CD4-positive, alpha-beta T cell (primary cell): ENCODE results near the gene CPM. TPM values are rescaled to one million over a fixed set of nuclear protein-coding genes. Genes with fewer than 3 reads are reported as not detected.

Experiments used
- ATAC-seq: fragments of 200-7000 bp; cut with Tn5 transposase; one replicate; pipeline ENCODE4 v1.10.0; 2022; ENCODE audit warnings: mild to moderate bottlenecking; ENCODE audit not compliant: poor library complexity
- CTCF ChIA-PET: fragments of 350-600 bp; sonication (Branson Sonifier 250); formaldehyde crosslinking; loops from one replicate; lab custom pipeline; 2021; ENCODE audit warnings: antibody characterized with exemption, inconsistent platforms; lab: Charles Lee
- POLR2A ChIA-PET: fragments of 350-600 bp; sonication (Branson Sonifier 250); formaldehyde crosslinking; loops from one replicate; lab custom pipeline; 2021; ENCODE audit warnings: antibody characterized with exemption, inconsistent platforms; lab: Charles Lee
- DNase-seq, 14 experiments: peaks; one replicate each; pipeline ENCODE4 v3.0.0-alpha.2; 2013 to 2020; ENCODE audit warnings: mixed read lengths in 2 of 14
- H3K27ac ChIP-seq, 2 donors: one replicate each; pipeline versions ENCODE4 v1.5.1 to v1.7.0; 2013; ENCODE audit warnings: low read length in 2 of 2, low read depth in 1 of 2, mild to moderate bottlenecking in 1 of 2
- H3K27me3 ChIP-seq, 2 experiments: 1 replicate in 1 of 2; 2 replicates in 1 of 2; pipeline versions ENCODE4 v1.6.1 to v1.7.0; 2013; ENCODE audit warnings: low read length in 2 of 2, control low read depth in 1 of 2, mild to moderate bottlenecking in 1 of 2, moderate library complexity in 1 of 2; ENCODE audit not compliant: insufficient read depth in 2 of 2, control insufficient read depth in 1 of 2
- H3K36me3 ChIP-seq: one replicate; pipeline ENCODE4 v1.6.1; 2013; ENCODE audit warnings: low read length, control low read depth; ENCODE audit not compliant: insufficient read depth
- H3K4me1 ChIP-seq: one replicate; pipeline ENCODE4 v1.6.1; 2013; ENCODE audit warnings: low read length, control low read depth; ENCODE audit not compliant: insufficient read depth
- H3K4me3 ChIP-seq: one replicate; pipeline ENCODE4 v1.5.1; 2013; ENCODE audit warnings: mild to moderate bottlenecking, low read length, moderate library complexity
- H3K9me3 ChIP-seq, 2 experiments: 1 replicate in 1 of 2; 2 replicates in 1 of 2; pipeline versions ENCODE4 v1.6.1 to v1.7.0; 2013; ENCODE audit warnings: low read length in 2 of 2, mild to moderate bottlenecking in 2 of 2, control low read depth in 1 of 2, moderate library complexity in 1 of 2; ENCODE audit not compliant: control insufficient read depth in 1 of 2, insufficient read depth in 1 of 2
- H3K27ac Mint-ChIP-seq: one replicate; pipeline ENCODE4 v1.8.0; 2020; ENCODE audit warnings: mixed read lengths
- H3K27me3 Mint-ChIP-seq: one replicate; pipeline ENCODE4 v1.8.0; 2021; ENCODE audit warnings: mixed read lengths
- H3K36me3 Mint-ChIP-seq: one replicate; pipeline ENCODE4 v1.8.0; 2021; ENCODE audit warnings: low read depth, mixed read lengths
- H3K4me1 Mint-ChIP-seq: one replicate; pipeline ENCODE4 v1.8.0; 2021; ENCODE audit warnings: low read depth, mixed read lengths
- H3K4me3 Mint-ChIP-seq: one replicate; pipeline ENCODE4 v1.8.0; 2020; ENCODE audit warnings: mild to moderate bottlenecking, mixed read lengths
- H3K9me3 Mint-ChIP-seq: one replicate; pipeline ENCODE4 v1.8.0; 2020; ENCODE audit warnings: mixed read lengths
- CTCF ChIP-seq: fragments of 200-600 bp; IDR thresholded peaks from one replicate; pipeline ENCODE4 v1.8.0; 2022; ENCODE audit warnings: antibody characterized with exemption, mild to moderate bottlenecking
- intact Hi-C, 2 experiments: fragments of 100-400 bp; cut with DNase I in 1 of 2; cut with micrococcal nuclease in 1 of 2; formaldehyde crosslinking; loops; one replicate each; pipeline versions ENCODE4 v1.15.1 to v1.9.0; 2023 to 2025; cut with DNase I, micrococcal nuclease
- total RNA-seq, 174 experiments: library from RNA in 2 of 174; stranded (reverse) in 2 of 174; gene quantifications; one replicate each; pipeline ENCODE4 v1.2.3 and lab custom pipeline; 2021 to 2026

Gene CPM
- total RNA-seq, 2 experiments from 2014 or later = 1.9 to 2.2 TPM

GRCh38 chr12:68901145-68901544 lies 31.8 kb downstream of the CPM start:
- Histone ChIP-seq H3K27me3 (no peaks in the 10 kb centered on the region), H3K36me3 (no peaks in the 10 kb centered on the region), H3K4me3 (no peak overlapping the region), H3K4me1 (no peaks in the 10 kb centered on the region), H3K27ac (no peak overlapping the region), H3K9me3 (no peaks in the 10 kb centered on the region)
- intact Hi-C loops = no loop called here
- Mint-ChIP-seq H3K9me3 (no peaks in the 10 kb centered on the region), H3K4me3 (no peak overlapping the region), H3K36me3 (no peaks in the 10 kb centered on the region), H3K27ac (no peak overlapping the region), H3K4me1 (no peaks in the 10 kb centered on the region), H3K27me3 (no peaks in the 10 kb centered on the region)
- DNase-seq (no peak), ATAC-seq (no peak)
- TF ChIP-seq CTCF = no peak
- CTCF ChIA-PET = no interaction called here
- POLR2A ChIA-PET = no interaction called here

- H3K27ac ChIP-seq = no peak overlapping the region
- Mint-ChIP-seq H3K4me3 (no peak overlapping the region), H3K9me3 (no peaks in the 10 kb centered on the region), H3K27ac (no peak overlapping the region), H3K4me1 (no peaks in the 10 kb centered on the region), H3K27me3 (no peaks in the 10 kb centered on the region), H3K36me3 (no peaks in the 10 kb centered on the region)
- no peak for TF ChIP-seq CTCF
- no peak for DNase-seq
- ChIA-PET POLR2A (no interaction called here), CTCF (no interaction called here)
- no peaks in the 10 kb centered on the region for H3K27me3 ChIP-seq
- no peak overlapping the region for H3K4me3 ChIP-seq
- H3K36me3 ChIP-seq = no peaks in the 10 kb centered on the region
- H3K4me1 ChIP-seq = no peaks in the 10 kb centered on the region
- ATAC-seq = no peak
- intact Hi-C loops = no loop called here
- no peaks in the 10 kb centered on the region for H3K9me3 ChIP-seq
These were observed 32.7 kb downstream of the CPM start for GRCh38 chr12:68900241-68900640.

- intact Hi-C loops = no loop called here
- no peak overlapping the region for H3K4me3 ChIP-seq
- no peak for DNase-seq
- no peak for ATAC-seq
- H3K4me1 ChIP-seq = no peaks in the 10 kb centered on the region
- H3K36me3 Mint-ChIP-seq = no peaks in the 10 kb centered on the region
- ChIA-PET POLR2A (no interaction called here), CTCF (no interaction called here)
- H3K27me3 ChIP-seq = no peaks in the 10 kb centered on the region
- TF ChIP-seq CTCF = no peak
- H3K27ac ChIP-seq = no peak overlapping the region
- no peaks in the 10 kb centered on the region for H3K9me3 ChIP-seq
- no peaks in the 10 kb centered on the region for H3K9me3 Mint-ChIP-seq
- H3K27me3 Mint-ChIP-seq = no peaks in the 10 kb centered on the region
- no peaks in the 10 kb centered on the region for H3K36me3 ChIP-seq
- no peak overlapping the region for H3K27ac Mint-ChIP-seq
- H3K4me1 Mint-ChIP-seq = no peaks in the 10 kb centered on the region
- no peak overlapping the region for H3K4me3 Mint-ChIP-seq
These were observed 33.7 kb downstream of the CPM start for GRCh38 chr12:68899251-68899771.
